Cardiac fibroblast (primary cell): Measurements from ENCODE around the gene TMEM74B.

ENCODE experiments used
- DNase-seq, 2 donors: peaks; one replicate each; pipeline versions ENCODE4 v3.0.0 to v3.0.0-alpha.2; 2010; ENCODE audit warnings: low read depth in 2 of 2
- H3K4me3 ChIP-seq, 2 donors: replicated peaks in 1 of 2; 1 replicate in 1 of 2; 2 replicates in 1 of 2; pipeline ENCODE4 v1.5.1; 2011; ENCODE audit warnings: low read depth in 2 of 2, low read length in 2 of 2, mild to moderate bottlenecking in 2 of 2, moderate library complexity in 1 of 2
- TF ChIP-seq, protein P1 (sequence below): IDR thresholded peaks from one replicate; pipeline ENCODE4 v1.5.1; 2011; ENCODE audit warnings: low read depth, mild to moderate bottlenecking, low read length, inconsistent platforms

Gene TMEM74B

DNA sequence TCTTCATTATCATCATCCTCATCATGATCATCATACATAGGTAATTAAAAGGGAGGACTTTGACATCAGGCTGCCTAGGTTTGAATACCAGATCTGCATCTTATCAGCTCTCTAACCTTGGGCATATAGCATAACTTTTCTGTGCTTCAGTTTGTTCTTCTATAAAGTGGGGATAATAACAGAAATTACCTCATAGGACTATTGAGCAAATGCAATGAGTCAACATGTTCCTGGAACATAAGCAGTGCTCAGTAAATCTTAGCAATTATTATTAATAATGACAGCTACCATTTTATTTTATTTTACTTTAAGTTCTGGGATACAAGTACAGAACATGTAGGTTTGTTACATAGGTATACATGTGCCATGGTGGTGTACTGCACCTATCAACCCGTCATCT, 25.7 kb upstream of the TMEM74B start:
- H3K4me3 ChIP-seq: no peak overlapping the region
- peak in 1 of 2 donors; percentile 49 for DNase-seq
- TF ChIP-seq, protein P1, sequence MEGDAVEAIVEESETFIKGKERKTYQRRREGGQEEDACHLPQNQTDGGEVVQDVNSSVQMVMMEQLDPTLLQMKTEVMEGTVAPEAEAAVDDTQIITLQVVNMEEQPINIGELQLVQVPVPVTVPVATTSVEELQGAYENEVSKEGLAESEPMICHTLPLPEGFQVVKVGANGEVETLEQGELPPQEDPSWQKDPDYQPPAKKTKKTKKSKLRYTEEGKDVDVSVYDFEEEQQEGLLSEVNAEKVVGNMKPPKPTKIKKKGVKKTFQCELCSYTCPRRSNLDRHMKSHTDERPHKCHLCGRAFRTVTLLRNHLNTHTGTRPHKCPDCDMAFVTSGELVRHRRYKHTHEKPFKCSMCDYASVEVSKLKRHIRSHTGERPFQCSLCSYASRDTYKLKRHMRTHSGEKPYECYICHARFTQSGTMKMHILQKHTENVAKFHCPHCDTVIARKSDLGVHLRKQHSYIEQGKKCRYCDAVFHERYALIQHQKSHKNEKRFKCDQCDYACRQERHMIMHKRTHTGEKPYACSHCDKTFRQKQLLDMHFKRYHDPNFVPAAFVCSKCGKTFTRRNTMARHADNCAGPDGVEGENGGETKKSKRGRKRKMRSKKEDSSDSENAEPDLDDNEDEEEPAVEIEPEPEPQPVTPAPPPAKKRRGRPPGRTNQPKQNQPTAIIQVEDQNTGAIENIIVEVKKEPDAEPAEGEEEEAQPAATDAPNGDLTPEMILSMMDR: no peak

DNA sequence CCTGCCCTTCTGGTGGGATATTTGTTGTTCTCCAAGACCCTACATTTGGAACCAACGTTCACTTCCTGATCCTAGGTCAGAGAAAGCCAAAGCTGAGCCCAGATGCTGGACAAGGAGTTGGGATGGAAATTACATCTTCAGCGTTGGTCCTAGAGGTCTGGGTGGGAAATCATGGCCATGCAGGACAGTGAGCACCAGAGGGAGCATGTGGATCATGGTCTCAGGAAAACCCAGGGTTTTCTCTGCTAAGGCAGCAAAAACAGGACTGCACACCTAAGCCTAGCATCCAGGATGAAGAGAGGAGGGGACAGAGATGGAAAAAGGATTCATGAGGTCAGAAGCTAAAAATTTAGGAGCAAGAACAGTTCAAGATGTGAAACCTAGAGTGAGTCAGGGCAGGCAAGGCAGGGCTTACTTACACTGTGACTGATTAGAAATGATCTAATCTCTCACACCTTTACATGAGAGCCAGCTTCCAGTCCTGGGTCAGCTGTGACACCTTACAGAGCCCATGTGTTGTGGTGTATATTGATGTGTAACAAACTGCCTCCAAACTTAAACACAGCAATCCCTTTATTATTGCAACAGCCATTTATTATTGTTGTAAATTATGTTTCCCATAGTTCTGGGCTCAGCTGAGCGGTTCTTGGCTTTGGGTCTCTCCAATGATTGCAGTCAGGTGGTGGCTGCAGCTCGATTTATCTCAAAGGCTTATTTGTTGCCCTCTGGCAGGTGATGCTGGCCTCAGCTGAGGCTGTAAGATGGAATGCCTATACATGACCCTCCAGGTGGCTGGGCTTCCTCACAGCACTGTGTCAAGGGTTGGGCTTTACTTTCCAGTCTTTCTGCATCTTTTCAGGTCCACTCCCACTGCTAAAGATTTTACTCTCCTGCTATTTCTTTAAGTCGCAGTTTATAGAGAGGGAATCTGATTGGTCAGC, 24.9 kb upstream of the TMEM74B start:
- DNase-seq: peak in 1 of 2 donors; percentile 39

DNA sequence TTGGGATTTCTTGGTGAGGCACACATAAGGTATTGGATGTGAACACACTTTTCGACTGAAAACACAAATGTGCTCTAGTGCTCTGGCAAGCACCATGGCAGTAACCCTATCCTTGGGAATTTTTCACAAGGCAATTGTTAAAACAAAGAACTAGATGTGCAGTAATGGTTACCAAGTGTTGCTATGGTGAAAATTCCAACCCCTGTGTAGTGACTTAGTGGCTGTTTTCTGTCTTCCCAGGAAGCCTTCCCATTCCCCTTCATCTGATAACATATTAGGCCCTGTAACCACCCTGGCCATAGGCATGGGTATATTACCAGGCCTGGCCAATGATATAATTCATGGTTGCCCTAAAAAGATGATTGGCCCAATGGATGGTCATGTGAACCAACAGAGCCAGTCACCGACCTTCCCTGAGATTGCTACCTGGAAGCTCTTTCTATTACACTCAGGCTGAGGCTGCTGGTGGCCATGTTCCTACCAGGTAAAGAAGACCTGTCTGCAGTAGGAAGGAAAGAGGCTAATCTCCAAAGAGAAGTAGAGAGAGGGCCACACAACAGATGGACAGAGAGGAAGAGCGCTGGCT, 22.6 kb upstream of the TMEM74B start:
- DNase-seq: no peak
- no peak overlapping the region for H3K4me3 ChIP-seq
- TF ChIP-seq, protein P1: no peak

More for the DNA sequence above, 24.9 kb upstream of the TMEM74B start:
- no peak overlapping the region for H3K4me3 ChIP-seq
- TF ChIP-seq, protein P1: peak; percentile 39

DNA sequence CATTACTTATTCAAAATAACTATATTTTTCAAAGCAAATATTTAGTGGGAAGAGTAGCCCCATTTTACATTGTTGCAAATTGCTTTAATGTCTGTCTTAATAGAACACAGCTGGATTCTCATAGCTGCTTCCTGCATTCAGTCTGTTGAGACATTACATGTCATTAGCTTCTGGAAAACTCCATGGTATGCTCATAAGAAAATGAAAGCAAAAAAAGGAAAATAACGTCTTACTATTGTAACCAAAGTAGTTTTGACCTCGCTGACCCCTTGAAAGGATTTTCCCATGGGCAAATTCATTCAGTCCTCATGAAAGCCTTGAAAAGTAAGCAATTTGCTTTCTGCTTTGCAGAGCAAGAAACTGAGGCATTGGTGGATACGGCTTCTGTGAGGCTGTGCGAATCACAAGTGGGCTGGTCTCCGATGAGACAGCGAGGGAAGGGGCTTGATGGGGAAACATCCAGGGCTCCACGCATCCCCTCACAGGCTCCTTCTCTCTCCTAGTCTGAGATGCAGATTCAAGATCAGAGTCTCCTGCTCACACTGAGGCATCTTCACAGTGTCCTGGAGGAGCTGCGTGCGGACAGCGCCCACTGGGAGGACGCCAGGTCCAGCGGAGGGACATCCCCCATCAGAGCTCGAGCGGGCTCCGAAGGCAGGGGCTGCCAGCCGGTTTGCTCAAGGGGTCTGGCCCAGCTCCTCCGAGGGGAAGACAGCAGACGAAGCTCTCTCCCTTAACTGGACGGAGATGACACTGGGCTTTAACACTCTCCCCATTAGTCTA, 21.8 kb upstream of the TMEM74B start:
- TF ChIP-seq, protein P1: no peak
- peak overlapping the region in 1 of 2 donors; percentile 2 for H3K4me3 ChIP-seq
- peak in 1 of 2 donors; percentile 10 for DNase-seq

DNA sequence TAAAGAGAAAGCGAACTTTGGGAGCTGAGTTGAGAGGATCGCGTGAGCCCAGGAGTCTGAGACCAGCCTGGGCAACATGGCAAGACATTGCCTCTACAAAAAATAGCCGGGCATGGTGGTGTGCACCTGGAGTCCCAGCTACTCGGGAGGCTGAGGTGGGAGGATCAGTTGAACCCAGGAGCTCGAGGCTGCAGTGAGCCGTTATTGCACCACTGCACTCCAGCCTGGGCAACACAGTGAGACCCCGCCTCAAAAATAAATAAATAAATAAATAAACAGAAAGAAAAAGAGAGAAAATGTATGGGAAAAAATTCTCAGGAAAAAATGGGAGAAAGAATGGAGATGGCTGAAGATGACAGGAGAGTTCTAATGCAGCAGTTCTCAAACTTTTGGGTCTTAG, 21.0 kb upstream of the TMEM74B start:
- DNase-seq: no peak
- H3K4me3 ChIP-seq: no peak overlapping the region
- TF ChIP-seq, protein P1: no peak

DNA sequence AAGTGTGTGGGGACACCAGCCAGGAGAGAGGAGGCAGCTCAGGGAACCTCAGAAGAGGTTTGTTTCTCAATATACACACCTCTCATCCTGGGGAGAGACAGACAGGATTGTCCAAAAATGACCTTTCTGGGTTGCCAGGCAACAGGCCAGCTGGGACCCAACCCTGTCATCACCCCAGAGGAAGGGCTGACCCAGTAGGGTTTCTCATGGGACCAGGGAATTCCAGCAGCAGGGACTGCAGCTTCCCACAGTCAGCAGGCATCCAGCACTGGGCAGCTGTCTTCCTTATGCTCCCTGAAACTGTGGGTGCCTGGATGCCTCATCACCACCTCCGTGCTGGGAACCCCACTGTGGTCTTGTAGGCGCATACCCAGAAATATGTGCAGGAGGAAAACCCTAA, 19.8 kb upstream of the TMEM74B start:
- DNase-seq: no peak
- TF ChIP-seq, protein P1: no peak
- no peak overlapping the region for H3K4me3 ChIP-seq
